ENCODE measurements around the gene USP47. TPM values are rescaled to one million over a fixed set of nuclear protein-coding genes. Genes with fewer than 3 reads are reported as not detected.

Gene USP47
- total RNA-seq, 1 donor from 2014 or later = 81.5 TPM

GRCh38 chr11:11978792-11979487 is 137.2 kb downstream of the USP47 start:
- TF ChIP-seq CTCF (IDR thresholded peaks at IDR 0.05; ENCODE audit: unreplicated experiment) = no peak
- Mint-ChIP-seq H3K27me3 (no peaks in the 10 kb centered on the region), H3K4me1 (ENCODE audit: low read depth) (peaks cover 1% of the 10 kb centered on the region), H3K36me3 (ENCODE audit: insufficient read depth) (peaks cover 17% of the 10 kb centered on the region), H3K27ac (no peak overlapping the region), H3K9me3 (ENCODE audit: low read depth) (no peaks in the 10 kb centered on the region), H3K4me3 (ENCODE audit: low read depth) (no peak overlapping the region)
- DNase-seq (ENCODE audit: low spot score, unreplicated experiment) = no peak

GRCh38 chr11:11979488-11980117 is 137.8 kb downstream of the USP47 start:
- Mint-ChIP-seq H3K4me3 (ENCODE audit: low read depth) (no peak overlapping the region), H3K27me3 (no peaks in the 10 kb centered on the region), H3K27ac (peak overlapping the region; percentile 60), H3K9me3 (ENCODE audit: low read depth) (no peaks in the 10 kb centered on the region), H3K4me1 (ENCODE audit: low read depth) (peaks cover 1% of the 10 kb centered on the region), H3K36me3 (ENCODE audit: insufficient read depth) (peaks cover 17% of the 10 kb centered on the region)
- DNase-seq (ENCODE audit: low spot score, unreplicated experiment) = no peak
- no peak for TF ChIP-seq CTCF (IDR thresholded peaks at IDR 0.05; ENCODE audit: unreplicated experiment)

GRCh38 chr11:11980200-11980599 is 138.4 kb downstream of the USP47 start:
- Mint-ChIP-seq H3K27me3 (no peaks in the 10 kb centered on the region), H3K4me1 (ENCODE audit: low read depth) (peaks cover 1% of the 10 kb centered on the region), H3K9me3 (ENCODE audit: low read depth) (no peaks in the 10 kb centered on the region), H3K27ac (no peak overlapping the region), H3K36me3 (ENCODE audit: insufficient read depth) (peaks cover 17% of the 10 kb centered on the region), H3K4me3 (ENCODE audit: low read depth) (no peak overlapping the region)
- DNase-seq (ENCODE audit: low spot score, unreplicated experiment) = no peak
- TF ChIP-seq CTCF (IDR thresholded peaks at IDR 0.05; ENCODE audit: unreplicated experiment) = no peak

GRCh38 chr11:11980841-11981308 is 139.1 kb downstream of the USP47 start:
- Mint-ChIP-seq H3K4me3 (ENCODE audit: low read depth) (no peak overlapping the region), H3K27me3 (no peaks in the 10 kb centered on the region), H3K4me1 (ENCODE audit: low read depth) (peaks cover 1% of the 10 kb centered on the region), H3K36me3 (ENCODE audit: insufficient read depth) (peaks cover 17% of the 10 kb centered on the region), H3K27ac (no peak overlapping the region), H3K9me3 (ENCODE audit: low read depth) (no peaks in the 10 kb centered on the region)
- TF ChIP-seq CTCF (IDR thresholded peaks at IDR 0.05; ENCODE audit: unreplicated experiment) = no peak
- DNase-seq (ENCODE audit: low spot score, unreplicated experiment) = no peak

- Mint-ChIP-seq H3K27me3 (no peaks in the 10 kb centered on the region), H3K4me3 (ENCODE audit: low read depth) (no peak overlapping the region), H3K4me1 (ENCODE audit: low read depth) (peaks cover 1% of the 10 kb centered on the region), H3K9me3 (ENCODE audit: low read depth) (no peaks in the 10 kb centered on the region), H3K27ac (no peak overlapping the region), H3K36me3 (ENCODE audit: insufficient read depth) (peaks cover 14% of the 10 kb centered on the region)
- no peak for TF ChIP-seq CTCF (IDR thresholded peaks at IDR 0.05; ENCODE audit: unreplicated experiment)
- DNase-seq (ENCODE audit: low spot score, unreplicated experiment) = no peak
Observed at GRCh38 chr11:11981364-11981763, 139.6 kb downstream of the USP47 start.
